HepG2 (cell line): ENCODE measurements around the gene LACTBL1. TPM values are rescaled to one million over a fixed set of nuclear protein-coding genes. Genes with fewer than 3 reads are reported as not detected.
A peak's percentile ranks its signal among the peaks of the same experiment; 100 is the strongest.

Experiments
- BCL6 ChIP-seq: IDR thresholded peaks from 2 replicates; pipeline ENCODE4 v1.6.1; 2016; ENCODE audit warnings: missing genetic modification reagents, missing compliant biosample characterization
- ETV6 ChIP-seq: sonication (generic); formaldehyde crosslinking; conservative IDR thresholded peaks from 2 replicates; pipeline ENCODE4 v1.4.0; 2020; ENCODE audit warnings: missing genetic modification reagents
- GLI4 ChIP-seq: sonication (generic); formaldehyde crosslinking; IDR thresholded peaks from 2 replicates; pipeline ENCODE4 v1.5.1; 2020; ENCODE audit warnings: missing genetic modification reagents, mild to moderate bottlenecking, moderate library complexity, borderline replicate concordance
- HES4 ChIP-seq: sonication (generic); formaldehyde crosslinking; IDR thresholded peaks from 2 replicates; pipeline ENCODE4 v1.9.0; 2021; ENCODE audit warnings: mild to moderate bottlenecking, missing genetic modification reagents, borderline replicate concordance
- KLF16 ChIP-seq, 2 experiments: sonication (generic) in 1 of 2; formaldehyde crosslinking in 1 of 2; IDR thresholded peaks; 2 replicates each; pipeline versions ENCODE4 v1.6.1 to v1.8.0; 2016 to 2023; ENCODE audit warnings: missing genetic modification reagents in 2 of 2, missing compliant biosample characterization in 1 of 2
- LCORL ChIP-seq, 2 experiments: fragments of 450-650 bp in 1 of 2; sonication (generic) in 1 of 2; formaldehyde crosslinking in 1 of 2; IDR thresholded peaks; 2 replicates each; pipeline versions ENCODE4 v1.5.0 to v1.6.1; 2017 to 2020; ENCODE audit warnings: antibody characterized with exemption in 1 of 2, missing genetic modification reagents in 1 of 2
- POGZ ChIP-seq: sonication (generic); formaldehyde crosslinking; IDR thresholded peaks from 2 replicates; pipeline ENCODE4 v1.4.0; 2020; ENCODE audit warnings: mild to moderate bottlenecking, missing genetic modification reagents
- SALL2 ChIP-seq: sonication (generic); formaldehyde crosslinking; IDR thresholded peaks from 2 replicates; pipeline ENCODE4 v1.8.1; 2023; ENCODE audit warnings: mild to moderate bottlenecking, missing genetic modification reagents, inconsistent platforms
- SRSF4 ChIP-seq: fragments of 200-400 bp; formaldehyde crosslinking; IDR thresholded peaks from one replicate; pipeline ENCODE4 v1.6.1; 2018; ENCODE audit warnings: mild to moderate bottlenecking, low read depth, low read length, moderate library complexity; ENCODE audit not compliant: poor library complexity, severe bottlenecking
- ZNF468 ChIP-seq: sonication (generic); formaldehyde crosslinking; IDR thresholded peaks from 2 replicates; pipeline ENCODE4 v1.8.0; 2022; ENCODE audit warnings: mild to moderate bottlenecking, moderate library complexity, missing genetic modification reagents
- ZNF775 ChIP-seq: sonication (generic); formaldehyde crosslinking; IDR thresholded peaks from 2 replicates; pipeline ENCODE4 v1.4.0; 2020; ENCODE audit warnings: missing genetic modification reagents, mild to moderate bottlenecking, moderate library complexity, borderline replicate concordance
- ZSCAN22 ChIP-seq: sonication (generic); formaldehyde crosslinking; IDR thresholded peaks from 2 replicates; pipeline ENCODE4 v1.4.0; 2020; ENCODE audit warnings: mild to moderate bottlenecking, missing genetic modification reagents
- polyA plus RNA-seq, 8 experiments: library from polyadenylated mRNA; depleted of rRNA in 3 of 8; stranded (reverse) in 7 of 8; unstranded in 1 of 8; fragments of >200 nt; fragmentation: Illumina TruSeq in 4 of 8; extraction: Trizol in 4 of 8; gene quantifications; 2 replicates each; pipeline versions ENCODE4 v1.2.1 to v1.2.3, GENCODE V29; 2011 to 2016; ENCODE audit warnings: low read depth in 4 of 8, missing spikeins in 1 of 8, mixed read lengths in 1 of 8; ENCODE audit not compliant: insufficient read depth in 1 of 8
- total RNA-seq, 5 experiments: library from RNA; depleted of rRNA; stranded (reverse); fragments of >200 nt; fragmentation: Illumina TruSeq; extraction: Trizol; gene quantifications; 2 replicates each; pipeline ENCODE4 v1.2.3, GENCODE V29; 2016; ENCODE audit warnings: low read depth in 1 of 5
- TF ChIP-seq, protein P1 (sequence below): sonication (generic); formaldehyde crosslinking; IDR thresholded peaks from 2 replicates; pipeline ENCODE4 v1.5.1; 2020; ENCODE audit warnings: missing genetic modification reagents, mild to moderate bottlenecking, borderline replicate concordance
- TF ChIP-seq, protein P2 (sequence below): sonication (generic); formaldehyde crosslinking; IDR thresholded peaks from 2 replicates; pipeline ENCODE4 v1.4.0; 2020; ENCODE audit warnings: missing genetic modification reagents
- TF ChIP-seq, protein P3 (sequence below): sonication (generic); formaldehyde crosslinking; IDR thresholded peaks from 2 replicates; pipeline ENCODE4 v1.4.0; 2020; ENCODE audit warnings: missing genetic modification reagents, borderline replicate concordance
- TF ChIP-seq, protein P4 (sequence below): sonication (generic); formaldehyde crosslinking; IDR thresholded peaks from 2 replicates; pipeline ENCODE4 v1.4.0; 2020; ENCODE audit warnings: mild to moderate bottlenecking, missing genetic modification reagents
- TF ChIP-seq, protein P5 (sequence below): sonication (generic); formaldehyde crosslinking; IDR thresholded peaks from 2 replicates; pipeline ENCODE4 v1.5.0; 2020; ENCODE audit warnings: mild to moderate bottlenecking, missing genetic modification reagents

LACTBL1 gene
- total and polyA plus RNA-seq, 2 of the 13 experiments (the other 11 are each of a cell fraction or from before 2014, with no cell fraction given): 0.12 to 1.3 TPM

DNA sequence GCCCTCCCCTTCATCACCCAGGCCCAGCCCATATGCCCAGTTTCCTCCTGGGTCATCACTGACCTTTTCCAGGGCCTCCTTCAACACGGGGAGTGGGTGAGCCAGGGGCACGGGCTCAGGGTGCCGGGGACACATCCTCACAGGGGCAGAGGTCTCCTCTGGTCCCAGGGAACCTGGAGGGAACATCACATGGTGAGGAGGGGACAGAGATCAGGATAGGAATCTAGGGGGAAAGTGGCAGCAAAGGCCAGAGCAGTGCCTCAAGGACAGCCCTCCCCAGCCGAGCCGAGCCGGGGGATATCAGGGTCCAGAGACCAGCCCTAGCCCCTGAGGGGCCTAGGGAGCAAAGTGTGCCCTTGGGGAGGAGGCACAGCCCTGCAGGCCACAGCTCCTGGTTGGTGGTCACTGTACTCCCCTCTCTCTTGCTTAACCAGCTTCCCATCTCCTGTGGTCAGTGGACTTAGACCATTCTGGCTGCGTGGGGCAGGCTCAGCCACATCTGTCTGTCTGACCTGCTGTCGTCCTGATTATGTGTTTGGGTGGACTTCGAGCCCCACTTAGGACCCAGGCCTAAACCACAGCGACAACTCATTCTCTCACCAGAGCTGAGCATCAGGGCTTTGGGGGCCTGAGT lies 9.5 kb downstream of the LACTBL1 start (continued):
- TF ChIP-seq SRSF4 (no peak), POGZ (peak; percentile 76), ZNF468 (CRISPR knock-in tag) (no peak), ZSCAN22 (CRISPR knock-in tag) (no peak), ETV6 (no peak), BCL6 (CRISPR knock-in tag) (peak; percentile 15; the same call in 1 of the 2 replicates), KLF16 (CRISPR knock-in tag; IDR thresholded peaks at IDR 0.05) (peak in 1 of 2 experiments; percentile 61; a peak in 1 of 4 replicates), ZNF775 (CRISPR knock-in tag) (no peak), GLI4 (CRISPR knock-in tag) (no peak), SALL2 (CRISPR knock-in tag) (no peak), HES4 (CRISPR knock-in tag) (no peak; the same call in 1 of the 2 replicates), LCORL (IDR thresholded peaks at IDR 0.05) (no peak), LCORL (CRISPR knock-in tag; IDR thresholded peaks at IDR 0.05) (no peak; the same call in none of the 2 replicates)
- TF ChIP-seq, protein P1, sequence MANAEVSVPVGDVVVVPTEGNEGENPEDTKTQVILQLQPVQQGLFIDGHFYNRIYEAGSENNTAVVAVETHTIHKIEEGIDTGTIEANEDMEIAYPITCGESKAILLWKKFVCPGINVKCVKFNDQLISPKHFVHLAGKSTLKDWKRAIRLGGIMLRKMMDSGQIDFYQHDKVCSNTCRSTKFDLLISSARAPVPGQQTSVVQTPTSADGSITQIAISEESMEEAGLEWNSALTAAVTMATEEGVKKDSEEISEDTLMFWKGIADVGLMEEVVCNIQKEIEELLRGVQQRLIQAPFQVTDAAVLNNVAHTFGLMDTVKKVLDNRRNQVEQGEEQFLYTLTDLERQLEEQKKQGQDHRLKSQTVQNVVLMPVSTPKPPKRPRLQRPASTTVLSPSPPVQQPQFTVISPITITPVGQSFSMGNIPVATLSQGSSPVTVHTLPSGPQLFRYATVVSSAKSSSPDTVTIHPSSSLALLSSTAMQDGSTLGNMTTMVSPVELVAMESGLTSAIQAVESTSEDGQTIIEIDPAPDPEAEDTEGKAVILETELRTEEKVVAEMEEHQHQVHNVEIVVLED (CRISPR knock-in tag): peak; percentile 46; the same call in 1 of the 2 replicates
- TF ChIP-seq, protein P2, sequence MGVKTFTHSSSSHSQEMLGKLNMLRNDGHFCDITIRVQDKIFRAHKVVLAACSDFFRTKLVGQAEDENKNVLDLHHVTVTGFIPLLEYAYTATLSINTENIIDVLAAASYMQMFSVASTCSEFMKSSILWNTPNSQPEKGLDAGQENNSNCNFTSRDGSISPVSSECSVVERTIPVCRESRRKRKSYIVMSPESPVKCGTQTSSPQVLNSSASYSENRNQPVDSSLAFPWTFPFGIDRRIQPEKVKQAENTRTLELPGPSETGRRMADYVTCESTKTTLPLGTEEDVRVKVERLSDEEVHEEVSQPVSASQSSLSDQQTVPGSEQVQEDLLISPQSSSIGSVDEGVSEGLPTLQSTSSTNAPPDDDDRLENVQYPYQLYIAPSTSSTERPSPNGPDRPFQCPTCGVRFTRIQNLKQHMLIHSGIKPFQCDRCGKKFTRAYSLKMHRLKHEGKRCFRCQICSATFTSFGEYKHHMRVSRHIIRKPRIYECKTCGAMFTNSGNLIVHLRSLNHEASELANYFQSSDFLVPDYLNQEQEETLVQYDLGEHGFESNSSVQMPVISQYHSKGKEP: no peak
- TF ChIP-seq, protein P3, sequence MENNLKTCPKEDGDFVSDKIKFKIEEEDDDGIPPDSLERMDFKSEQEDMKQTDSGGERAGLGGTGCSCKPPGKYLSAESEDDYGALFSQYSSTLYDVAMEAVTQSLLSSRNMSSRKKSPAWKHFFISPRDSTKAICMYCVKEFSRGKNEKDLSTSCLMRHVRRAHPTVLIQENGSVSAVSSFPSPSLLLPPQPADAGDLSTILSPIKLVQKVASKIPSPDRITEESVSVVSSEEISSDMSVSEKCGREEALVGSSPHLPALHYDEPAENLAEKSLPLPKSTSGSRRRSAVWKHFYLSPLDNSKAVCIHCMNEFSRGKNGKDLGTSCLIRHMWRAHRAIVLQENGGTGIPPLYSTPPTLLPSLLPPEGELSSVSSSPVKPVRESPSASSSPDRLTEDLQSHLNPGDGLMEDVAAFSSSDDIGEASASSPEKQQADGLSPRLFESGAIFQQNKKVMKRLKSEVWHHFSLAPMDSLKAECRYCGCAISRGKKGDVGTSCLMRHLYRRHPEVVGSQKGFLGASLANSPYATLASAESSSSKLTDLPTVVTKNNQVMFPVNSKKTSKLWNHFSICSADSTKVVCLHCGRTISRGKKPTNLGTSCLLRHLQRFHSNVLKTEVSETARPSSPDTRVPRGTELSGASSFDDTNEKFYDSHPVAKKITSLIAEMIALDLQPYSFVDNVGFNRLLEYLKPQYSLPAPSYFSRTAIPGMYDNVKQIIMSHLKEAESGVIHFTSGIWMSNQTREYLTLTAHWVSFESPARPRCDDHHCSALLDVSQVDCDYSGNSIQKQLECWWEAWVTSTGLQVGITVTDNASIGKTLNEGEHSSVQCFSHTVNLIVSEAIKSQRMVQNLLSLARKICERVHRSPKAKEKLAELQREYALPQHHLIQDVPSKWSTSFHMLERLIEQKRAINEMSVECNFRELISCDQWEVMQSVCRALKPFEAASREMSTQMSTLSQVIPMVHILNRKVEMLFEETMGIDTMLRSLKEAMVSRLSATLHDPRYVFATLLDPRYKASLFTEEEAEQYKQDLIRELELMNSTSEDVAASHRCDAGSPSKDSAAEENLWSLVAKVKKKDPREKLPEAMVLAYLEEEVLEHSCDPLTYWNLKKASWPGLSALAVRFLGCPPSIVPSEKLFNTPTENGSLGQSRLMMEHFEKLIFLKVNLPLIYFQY (CRISPR knock-in tag): no peak
- TF ChIP-seq, protein P4, sequence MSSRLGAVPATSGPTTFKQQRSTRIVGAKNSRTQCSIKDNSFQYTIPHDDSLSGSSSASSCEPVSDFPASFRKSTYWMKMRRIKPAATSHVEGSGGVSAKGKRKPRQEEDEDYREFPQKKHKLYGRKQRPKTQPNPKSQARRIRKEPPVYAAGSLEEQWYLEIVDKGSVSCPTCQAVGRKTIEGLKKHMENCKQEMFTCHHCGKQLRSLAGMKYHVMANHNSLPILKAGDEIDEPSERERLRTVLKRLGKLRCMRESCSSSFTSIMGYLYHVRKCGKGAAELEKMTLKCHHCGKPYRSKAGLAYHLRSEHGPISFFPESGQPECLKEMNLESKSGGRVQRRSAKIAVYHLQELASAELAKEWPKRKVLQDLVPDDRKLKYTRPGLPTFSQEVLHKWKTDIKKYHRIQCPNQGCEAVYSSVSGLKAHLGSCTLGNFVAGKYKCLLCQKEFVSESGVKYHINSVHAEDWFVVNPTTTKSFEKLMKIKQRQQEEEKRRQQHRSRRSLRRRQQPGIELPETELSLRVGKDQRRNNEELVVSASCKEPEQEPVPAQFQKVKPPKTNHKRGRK (CRISPR knock-in tag): no peak
- TF ChIP-seq, protein P5, sequence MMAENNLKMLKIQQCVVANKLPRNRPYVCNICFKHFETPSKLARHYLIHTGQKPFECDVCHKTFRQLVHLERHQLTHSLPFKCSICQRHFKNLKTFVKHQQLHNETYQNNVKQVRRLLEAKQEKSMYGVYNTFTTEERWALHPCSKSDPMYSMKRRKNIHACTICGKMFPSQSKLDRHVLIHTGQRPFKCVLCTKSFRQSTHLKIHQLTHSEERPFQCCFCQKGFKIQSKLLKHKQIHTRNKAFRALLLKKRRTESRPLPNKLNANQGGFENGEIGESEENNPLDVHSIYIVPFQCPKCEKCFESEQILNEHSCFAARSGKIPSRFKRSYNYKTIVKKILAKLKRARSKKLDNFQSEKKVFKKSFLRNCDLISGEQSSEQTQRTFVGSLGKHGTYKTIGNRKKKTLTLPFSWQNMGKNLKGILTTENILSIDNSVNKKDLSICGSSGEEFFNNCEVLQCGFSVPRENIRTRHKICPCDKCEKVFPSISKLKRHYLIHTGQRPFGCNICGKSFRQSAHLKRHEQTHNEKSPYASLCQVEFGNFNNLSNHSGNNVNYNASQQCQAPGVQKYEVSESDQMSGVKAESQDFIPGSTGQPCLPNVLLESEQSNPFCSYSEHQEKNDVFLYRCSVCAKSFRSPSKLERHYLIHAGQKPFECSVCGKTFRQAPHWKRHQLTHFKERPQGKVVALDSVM (CRISPR knock-in tag): peak; percentile 50; the same call in 1 of the 2 replicates
